HG03469 (cell line): ENCODE data around the gene HSF2BP.
"Not testable (repeated sequence)": the region's sequence is repeated elsewhere in the genome, so short reads cannot be mapped to it uniquely, and the experiment has no call there.

Experiments used
- ATAC-seq: cut with Tn5 transposase; IDR thresholded peaks from one replicate; pipeline ENCODE4 v1.9.1; 2021; ENCODE audit warnings: mild to moderate bottlenecking, moderate library complexity, moderate number of reproducible peaks; ENCODE audit not compliant: unreplicated experiment

The HSF2BP gene

GRCh38 chr21:43600642-43601402 is 58.5 kb downstream of the HSF2BP start:
- ATAC-seq = no peak

DNA sequence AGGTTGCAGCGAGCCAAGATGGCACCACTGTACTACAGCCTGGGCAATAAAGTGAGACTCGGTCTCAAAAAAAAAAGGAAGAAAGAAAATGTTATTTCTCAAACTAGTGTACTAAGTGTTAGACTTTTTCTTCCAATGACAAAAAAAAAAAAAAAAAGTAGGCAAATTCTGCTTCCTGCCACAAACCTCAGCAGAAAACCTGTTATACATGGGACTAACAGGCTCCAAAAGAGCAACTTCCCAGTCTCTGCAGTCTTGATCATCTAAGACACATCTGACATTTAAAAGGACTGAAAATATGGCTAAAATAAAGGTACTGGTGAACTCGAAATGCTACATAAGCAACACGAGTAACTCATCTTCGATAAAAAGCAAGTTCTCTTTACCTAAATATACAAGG is 59.6 kb downstream of the HSF2BP start:
- no peak for ATAC-seq

DNA sequence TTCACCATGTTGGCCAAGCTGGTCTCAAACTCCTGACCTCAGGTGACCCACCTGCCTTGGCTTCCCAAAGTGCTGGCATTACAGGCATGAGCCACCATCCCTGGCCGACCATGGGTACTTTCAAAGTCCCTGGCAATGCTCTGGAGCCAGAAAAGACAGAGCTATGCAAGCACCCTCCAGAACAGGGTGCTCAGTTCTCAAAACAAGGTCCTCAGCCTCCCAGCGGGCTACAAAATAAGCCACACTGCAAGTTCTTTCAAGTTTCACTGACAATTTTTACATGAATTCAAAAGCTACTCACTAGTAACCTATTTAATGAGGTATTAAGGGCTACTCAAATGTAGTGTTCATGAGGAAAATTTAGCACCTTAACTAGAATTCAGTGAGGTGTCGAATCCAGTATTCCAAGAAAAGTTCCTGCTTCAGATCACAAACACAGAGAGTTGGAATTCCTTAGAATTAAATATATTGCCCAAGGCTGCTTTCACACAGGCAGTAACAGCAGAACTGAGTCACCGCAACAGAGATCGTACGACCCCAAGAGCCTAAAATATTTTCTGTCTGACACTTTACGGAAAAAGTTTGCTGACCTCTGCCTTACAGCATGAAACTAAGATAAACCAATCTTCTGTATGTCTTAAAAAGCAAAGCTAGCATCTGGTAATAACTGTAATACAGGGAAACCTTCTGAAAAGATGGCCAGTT is 60.7 kb downstream of the HSF2BP start:
- ATAC-seq = no peak

- no peak for ATAC-seq
Measured at GRCh38 chr21:43597540-43598250, 61.6 kb downstream of the HSF2BP start.

DNA sequence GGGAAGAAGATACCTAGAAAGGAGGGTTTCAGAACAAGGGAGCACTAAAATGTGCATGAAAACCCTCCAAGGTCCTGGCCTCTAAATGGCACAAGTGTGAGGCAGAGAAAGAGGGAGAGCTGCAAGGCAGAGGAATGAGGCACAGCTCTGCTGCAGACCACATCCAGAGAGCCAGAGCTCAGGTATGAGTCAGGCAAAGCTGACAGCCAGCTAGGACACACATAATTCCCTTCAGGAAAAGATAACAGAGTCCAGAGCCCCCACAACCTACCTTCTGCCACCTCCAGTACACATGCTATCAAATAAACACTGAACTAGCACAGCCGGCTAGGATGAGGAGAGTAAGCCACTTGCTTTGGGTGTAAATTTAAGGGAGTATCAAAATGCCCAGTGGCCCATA is 62.2 kb downstream of the HSF2BP start:
- no peak for ATAC-seq

GRCh38 chr21:43596616-43597015 is 62.7 kb downstream of the HSF2BP start:
- no peak for ATAC-seq

DNA sequence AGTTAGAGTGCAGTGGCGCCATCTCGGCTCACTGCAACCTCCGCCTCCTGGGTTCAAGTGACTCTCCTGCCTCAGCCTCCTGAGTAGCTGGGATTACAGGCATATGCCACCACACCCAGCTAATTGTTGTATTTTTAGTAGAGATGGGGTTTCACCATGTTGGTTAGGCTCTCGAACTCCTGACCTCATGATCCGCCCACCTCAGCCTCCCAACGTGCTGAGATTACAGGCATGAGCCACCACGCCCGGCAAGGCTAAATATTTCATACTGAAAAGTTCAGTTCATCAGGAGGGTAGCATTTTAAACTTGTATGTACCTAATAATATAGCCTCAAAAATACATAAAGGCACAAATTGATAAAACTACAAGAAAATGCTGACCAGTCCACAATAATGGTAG is 63.5 kb downstream of the HSF2BP start:
- not testable (repeated sequence) for ATAC-seq

DNA sequence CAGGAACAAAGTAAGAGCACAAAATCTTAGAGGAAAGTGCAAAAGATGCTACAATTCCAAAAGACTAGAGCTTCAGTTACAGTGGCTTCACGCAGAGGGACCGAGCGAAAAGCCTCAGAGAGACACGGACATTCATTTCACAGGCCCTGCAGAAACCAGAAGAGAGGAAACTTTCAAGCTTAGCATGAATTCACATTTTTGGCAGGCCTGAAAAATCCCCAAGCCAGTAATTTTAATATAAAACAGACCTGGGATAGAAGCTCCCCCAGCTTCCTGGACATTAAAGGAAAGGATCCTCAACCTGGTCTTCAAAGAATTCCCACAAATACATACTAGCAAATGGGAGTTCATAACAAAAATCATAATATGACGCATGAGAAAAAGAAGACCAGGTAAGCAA is 66.2 kb downstream of the HSF2BP start:
- ATAC-seq = no peak

DNA sequence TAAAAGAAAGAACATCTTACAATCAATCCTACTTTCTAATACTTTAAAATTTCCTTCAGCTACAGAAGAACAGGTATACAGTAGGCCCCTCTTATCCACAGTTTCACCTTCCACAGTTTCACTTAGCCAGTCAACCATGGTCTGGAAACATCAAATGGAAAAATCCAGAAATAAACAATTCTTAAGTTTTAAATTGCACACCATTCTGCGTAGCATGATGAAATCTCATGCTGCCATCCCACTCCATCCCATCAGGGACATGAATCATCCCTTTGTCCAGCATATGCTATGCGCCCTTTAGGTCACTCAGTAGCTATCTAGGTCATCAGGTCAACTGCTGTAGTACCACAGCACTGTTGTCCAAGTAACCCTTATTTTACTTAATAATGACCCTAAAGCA is 67.7 kb downstream of the HSF2BP start:
- no peak for ATAC-seq

DNA sequence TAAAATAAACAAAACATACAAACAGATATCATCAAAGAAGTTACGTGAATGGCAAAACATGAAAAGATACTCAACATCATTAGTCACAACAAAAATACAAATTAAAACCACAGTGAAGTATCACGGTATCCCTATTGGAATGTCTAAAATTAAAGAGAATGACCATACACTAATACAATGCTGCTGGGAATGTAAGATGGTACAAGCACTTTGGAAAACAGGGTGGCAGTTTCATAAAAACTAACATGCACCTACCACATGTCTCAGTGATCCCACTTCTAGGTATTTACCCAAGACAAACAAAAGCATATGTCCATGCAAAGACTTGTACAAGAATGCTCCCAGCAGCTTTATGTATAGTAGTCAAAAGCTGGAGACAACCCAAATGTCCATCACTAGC is 69.1 kb downstream of the HSF2BP start:
- ATAC-seq = no peak

DNA sequence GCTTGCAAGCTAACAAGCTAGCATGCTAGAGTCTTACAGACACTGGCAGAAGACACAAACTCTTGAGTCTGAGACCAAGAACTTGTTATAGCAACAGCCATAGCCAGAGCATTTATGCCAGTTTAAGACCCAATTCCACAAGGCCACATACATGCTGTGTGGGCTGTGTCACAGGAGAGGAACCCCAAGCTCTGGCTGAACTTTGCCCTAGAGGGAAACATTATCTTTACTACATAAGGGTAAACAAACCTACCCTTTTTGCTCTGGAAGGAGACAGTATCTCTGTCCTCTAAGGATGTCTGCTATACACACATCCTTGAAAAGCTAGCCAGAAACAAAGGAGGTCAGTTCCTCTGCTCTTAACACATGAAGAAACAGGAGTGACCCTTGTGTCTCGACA is 70.3 kb downstream of the HSF2BP start:
- no peak for ATAC-seq

GRCh38 chr21:43585924-43586413 is 73.3 kb downstream of the HSF2BP start:
- no peak for ATAC-seq

DNA sequence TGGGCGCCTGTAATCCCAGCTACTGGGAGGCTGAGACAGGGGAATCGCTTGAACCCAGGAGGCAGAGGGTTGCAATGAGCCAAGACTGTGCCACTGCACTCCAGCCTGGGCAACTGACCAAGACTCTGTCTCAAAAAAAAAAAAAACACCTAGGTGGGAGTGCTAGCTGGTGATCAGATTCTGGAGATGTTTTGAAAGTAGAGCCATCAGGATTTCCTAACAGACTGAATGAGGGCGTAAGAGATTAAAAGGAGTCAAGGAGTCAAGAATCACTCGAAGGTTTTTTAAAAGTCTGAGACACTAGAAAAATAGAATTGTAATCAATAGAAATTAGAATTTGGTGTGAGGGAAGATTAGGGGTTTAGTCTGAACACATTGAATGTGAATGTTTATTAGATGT is 73.8 kb downstream of the HSF2BP start:
- no peak for ATAC-seq

DNA sequence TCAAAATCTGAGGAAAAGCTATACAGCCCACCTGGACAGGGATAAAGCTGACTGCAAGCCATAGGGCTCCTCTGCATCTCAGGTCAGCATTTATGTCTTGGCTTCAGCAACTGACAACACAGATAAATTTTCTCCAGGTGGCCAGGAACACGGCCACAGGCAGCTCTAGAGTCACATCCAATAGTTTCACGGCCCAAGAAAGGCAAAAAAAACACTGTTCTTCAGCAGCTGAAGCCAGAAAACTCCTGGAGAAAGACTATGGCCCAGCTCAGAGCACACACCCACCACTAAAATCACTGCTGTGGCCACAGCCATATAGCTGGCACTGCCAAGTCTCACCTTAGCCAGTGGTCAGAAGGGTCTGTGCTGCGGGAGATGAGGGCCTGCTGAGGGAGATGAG is 77.8 kb downstream of the HSF2BP start:
- ATAC-seq = no peak

GRCh38 chr21:43578677-43579303 is 80.5 kb downstream of the HSF2BP start:
- no peak for ATAC-seq

GRCh38 chr21:43575473-43575844 is 83.8 kb downstream of the HSF2BP start:
- ATAC-seq = no peak

DNA sequence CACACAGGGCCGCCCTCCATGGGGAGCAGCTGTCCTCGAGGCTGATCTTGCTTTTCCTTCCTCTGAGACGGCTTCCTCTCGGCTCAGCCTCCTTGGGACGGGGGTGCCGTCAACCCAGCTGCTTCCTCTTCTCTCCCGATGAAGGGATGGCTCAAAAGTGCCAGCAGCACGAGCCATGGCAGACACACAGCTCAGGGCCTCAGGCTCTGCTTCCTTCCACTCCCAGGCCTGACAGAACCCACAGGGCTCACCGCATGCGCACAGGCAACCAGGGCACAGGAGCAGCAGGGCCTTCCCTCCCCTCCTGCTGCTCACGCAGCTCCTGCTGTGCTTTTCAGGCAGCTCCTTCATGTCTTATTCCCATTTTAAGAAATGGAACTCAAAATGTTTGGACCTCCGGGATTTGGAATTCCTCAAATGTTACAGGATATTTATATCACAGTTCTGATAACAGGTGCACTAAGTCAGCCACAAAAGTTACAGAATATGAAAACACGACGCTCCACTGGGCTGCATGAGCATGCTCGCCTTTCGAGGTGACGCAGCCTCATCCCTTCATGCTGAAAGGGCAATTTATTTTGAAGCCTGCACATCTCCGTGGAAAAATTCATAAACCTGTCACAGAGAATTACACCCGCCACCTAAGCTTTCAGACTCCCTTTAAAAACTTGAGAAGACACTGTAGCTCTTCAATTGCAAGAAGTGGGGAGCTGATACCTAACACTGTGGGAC is 84.4 kb downstream of the HSF2BP start:
- no peak for ATAC-seq

- ATAC-seq = no peak
Measured at GRCh38 chr21:43573921-43574320, 85.4 kb downstream of the HSF2BP start.

DNA sequence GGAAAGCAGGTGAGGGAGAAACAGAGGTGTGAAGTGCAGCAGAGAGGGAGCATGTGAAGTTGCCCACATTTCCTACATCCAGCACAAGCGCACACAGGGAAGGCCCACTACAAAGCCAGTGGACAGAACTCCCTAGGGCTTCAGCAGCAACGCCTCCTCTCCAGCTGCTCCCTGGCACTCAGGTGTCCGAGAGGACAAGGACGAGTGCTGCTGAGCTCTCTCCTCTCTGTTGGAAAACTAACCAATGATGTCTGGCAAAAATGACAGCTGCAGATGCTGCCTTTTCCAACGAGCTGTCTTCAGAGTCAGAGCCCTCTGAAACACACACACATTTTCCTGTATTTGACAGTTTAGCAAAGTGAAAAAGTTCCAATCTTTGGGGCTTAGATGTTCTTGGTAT is 86.8 kb downstream of the HSF2BP start:
- no peak for ATAC-seq

DNA sequence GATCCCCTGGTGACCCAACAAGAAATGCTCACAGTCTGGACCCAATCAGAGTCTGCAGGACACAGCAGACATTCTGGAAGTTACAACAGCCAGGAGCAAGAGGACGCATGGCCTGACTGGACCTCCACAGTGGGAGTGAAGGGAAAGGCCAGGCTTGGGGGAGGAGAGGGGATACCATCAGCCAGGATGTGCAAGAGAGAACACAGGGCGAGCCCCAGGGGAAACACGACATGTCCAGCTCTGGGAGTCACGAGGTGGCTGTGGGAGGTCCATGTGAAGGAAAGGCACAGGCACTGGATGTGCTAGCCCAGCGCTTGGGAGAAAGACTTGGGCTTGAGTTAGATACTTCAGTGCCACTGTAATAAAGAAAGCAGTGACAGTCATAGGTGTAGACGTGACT is 87.3 kb downstream of the HSF2BP start:
- ATAC-seq = no peak

- ATAC-seq = not testable (repeated sequence)
Measured at GRCh38 chr21:43570195-43570594, 89.1 kb downstream of the HSF2BP start.
